Heart right ventricle (tissue), 16 donors: Measurements from ENCODE around the gene FHIT. TPM values are rescaled to one million over a fixed set of nuclear protein-coding genes. Genes with fewer than 3 reads are reported as not detected.
A peak's percentile ranks its signal among the peaks of the same experiment; 100 is the strongest.

Experiments used
- ATAC-seq, 8 donors: fragments of 200-7000 bp; cut with Tn5 transposase; one replicate each; pipeline ENCODE4 v1.9.1; 2020; ENCODE audit warnings: mild to moderate bottlenecking in 8 of 8, moderate library complexity in 8 of 8, moderate number of reproducible peaks in 1 of 8
- DNase-seq, 2 donors: peaks; one replicate each; pipeline ENCODE4 v3.0.0-alpha.2; 2020
- H3K27ac ChIP-seq, 10 donors: fragments of 200-600 bp; sonication (generic) in 2 of 10; one replicate each; pipeline versions ENCODE4 v1.5.0 to v1.8.0; 2020 to 2022; ENCODE audit warnings: mild to moderate bottlenecking in 3 of 10
- H3K27me3 ChIP-seq, 7 donors: fragments of 200-600 bp; one replicate each; pipeline ENCODE4 v1.8.0; 2021 to 2022; ENCODE audit warnings: mild to moderate bottlenecking in 2 of 7
- H3K36me3 ChIP-seq, 9 donors: fragments of 200-600 bp; sonication (generic) in 1 of 9; one replicate each; pipeline versions ENCODE4 v1.5.0 to v1.8.0; 2020 to 2022; ENCODE audit warnings: mild to moderate bottlenecking in 2 of 9
- H3K4me1 ChIP-seq, 9 donors: fragments of 200-600 bp; sonication (generic) in 1 of 9; one replicate each; pipeline versions ENCODE4 v1.5.0 to v1.8.0; 2020 to 2022; ENCODE audit warnings: mild to moderate bottlenecking in 4 of 9
- H3K4me3 ChIP-seq, 10 donors: fragments of 200-600 bp; sonication (generic) in 2 of 10; one replicate each; pipeline versions ENCODE4 v1.5.0 to v1.8.0; 2020 to 2022; ENCODE audit warnings: mild to moderate bottlenecking in 7 of 10, moderate library complexity in 2 of 10
- H3K9me3 ChIP-seq, 11 donors: fragments of 200-600 bp in 10 of 11; sonication (generic) in 2 of 11; one replicate each; pipeline versions ENCODE4 v1.5.0 to v1.8.0; 2013 to 2022; ENCODE audit warnings: mild to moderate bottlenecking in 2 of 11, control low read depth in 1 of 11, moderate library complexity in 1 of 11
- WGBS, 2 donors: extraction: QIAGEN DNeasy Blood & Tissue Kit; methylation state at CpG; one replicate each; pipeline ENCODE4 v1.1.7; 2013; ENCODE audit warnings: inconsistent platforms in 1 of 2; 5-methylcytosine and 5-hydroxymethylcytosine counted together
- intact Hi-C, 10 donors: fragments of 100-400 bp; cut with DNase I; formaldehyde crosslinking; loops; one replicate each; pipeline versions ENCODE4 v1.11.1 to v1.14.2; 2022
- polyA plus RNA-seq, 2 donors: library from polyadenylated mRNA; stranded (reverse); fragments of 200-250 nt; gene quantifications; one replicate each; pipeline ENCODE4 v1.2.3, GENCODE V29; 2013
- total RNA-seq, 10 donors: library from RNA; stranded (reverse); fragmentation: NEBNext Ultra II Directional in 3 of 10; extraction: Animal tissue kit (Norgen Biotek cat#: 25700) in 3 of 10; gene quantifications; one replicate each; pipeline versions ENCODE4 v1.2.1 to v1.2.4, GENCODE V29; 2021 to 2023
- TF ChIP-seq, protein P1 (sequence below), 9 donors: fragments of 200-600 bp; sonication (generic) in 2 of 9; IDR thresholded peaks; one replicate each; pipeline versions ENCODE4 v1.5.0 to v1.8.0; 2021 to 2022; ENCODE audit warnings: antibody characterized with exemption in 9 of 9, mild to moderate bottlenecking in 5 of 9, moderate library complexity in 1 of 9
- donor health status: Arrhythmogenic right ventricular cardiomyopathy.
- donor health status: ischemic (EF 13 %, LVEDD 7.1; RV severe dilation, severe dysfunction).
- donor health status: healthy with polysubstance abuse.
- donor health status: DM: no; HTN: yes; CAD: no.
- donor health status: DM: no; HTN: no; CAD: no.
- donor health status: ischemic (EF 25% LVEDD 6.9; RV normal size, moderate dysfunction).
- donor health status: ischemic (EF 25% LVEDD 5.7; RV mildly dilated, moderate dysfunction).
- donor health status: healthy.
- donor health status: DM: yes; HTN: yes; CAD: no.
- donor health status: Ischemic cardiomyopathy.
- donor health status: ischemic (EF 35%, LVEDD 5.7; RV mildly dilated, moderate dysfunction).
- donor health status: nonischemic (EF 11% LVEDD 7.7; RV severe dilation, severe dysfunction).
- donor health status: DM: yes; HTN: yes; CAD: no.
- donor health status: PGD.
- donor health status: ischemic (EF 29% LVEDD 5.4; RV normal size, mild dysfunction).
- donor health status: nonischemic (EF 23%, LVEDD 6.1; RV moderate dilation, normal function).

The FHIT gene
- total and polyA plus RNA-seq, 12 donors, result 4.7 to 25.5 (median 18.3) TPM

- Histone ChIP-seq H3K27ac (no peak overlapping the region), H3K36me3 (no peaks in the 10 kb centered on the region), H3K9me3 (peaks cover 0 to 6% (median 0%) of the 10 kb centered on the region in 11 donors), H3K4me3 (no peak overlapping the region), H3K4me1 (peaks cover 0 to 33% (median 4%) of the 10 kb centered on the region in 9 donors), H3K27me3 (no peaks in the 10 kb centered on the region)
- ATAC-seq, result peak in 7 of 8 donors; percentile 38 to 90 (median 83)
- TF ChIP-seq, protein P1, sequence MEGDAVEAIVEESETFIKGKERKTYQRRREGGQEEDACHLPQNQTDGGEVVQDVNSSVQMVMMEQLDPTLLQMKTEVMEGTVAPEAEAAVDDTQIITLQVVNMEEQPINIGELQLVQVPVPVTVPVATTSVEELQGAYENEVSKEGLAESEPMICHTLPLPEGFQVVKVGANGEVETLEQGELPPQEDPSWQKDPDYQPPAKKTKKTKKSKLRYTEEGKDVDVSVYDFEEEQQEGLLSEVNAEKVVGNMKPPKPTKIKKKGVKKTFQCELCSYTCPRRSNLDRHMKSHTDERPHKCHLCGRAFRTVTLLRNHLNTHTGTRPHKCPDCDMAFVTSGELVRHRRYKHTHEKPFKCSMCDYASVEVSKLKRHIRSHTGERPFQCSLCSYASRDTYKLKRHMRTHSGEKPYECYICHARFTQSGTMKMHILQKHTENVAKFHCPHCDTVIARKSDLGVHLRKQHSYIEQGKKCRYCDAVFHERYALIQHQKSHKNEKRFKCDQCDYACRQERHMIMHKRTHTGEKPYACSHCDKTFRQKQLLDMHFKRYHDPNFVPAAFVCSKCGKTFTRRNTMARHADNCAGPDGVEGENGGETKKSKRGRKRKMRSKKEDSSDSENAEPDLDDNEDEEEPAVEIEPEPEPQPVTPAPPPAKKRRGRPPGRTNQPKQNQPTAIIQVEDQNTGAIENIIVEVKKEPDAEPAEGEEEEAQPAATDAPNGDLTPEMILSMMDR (IDR thresholded peaks at IDR 0.05), result no peak
- WGBS, 2 donors, result 53 to 61% methylated on average over 2 of the region's 2 CpGs
- intact Hi-C loops, result no loop called here
- DNase-seq, result no peak
These were observed 1419.9 kb downstream of the FHIT start for GRCh38 chr3:59831394-59831793.

DNA sequence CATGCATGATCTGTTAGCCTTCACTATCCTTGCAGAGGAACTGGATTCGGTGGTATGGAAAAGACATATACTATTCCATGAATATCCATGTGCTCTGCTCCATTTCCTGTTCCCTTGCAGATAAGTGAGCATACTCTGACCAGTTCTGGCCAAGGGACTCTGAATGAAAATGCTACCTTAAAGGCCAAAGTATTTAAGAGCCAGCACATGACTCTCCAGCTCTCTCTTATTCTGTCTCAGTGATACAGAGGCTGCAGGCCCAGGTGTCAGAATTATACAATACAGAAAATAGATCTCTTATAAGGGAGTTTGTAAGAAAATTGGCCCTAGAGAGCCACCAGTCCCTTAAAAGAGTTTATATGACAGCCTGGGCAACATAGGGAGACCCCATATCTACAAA, 1421.7 kb downstream of the FHIT start:
- TF ChIP-seq, protein P1 (IDR thresholded peaks at IDR 0.05), result no peak
- H3K9me3 ChIP-seq, result peaks cover 0 to 6% (median 0%) of the 10 kb centered on the region in 11 donors
- intact Hi-C loops, result loop anchor here in 1 of 10 donors (10.0 kb wide), 1 partner anchor 125 kb away; no protein-coding TSS in a partner anchor
- H3K36me3 ChIP-seq, result no peaks in the 10 kb centered on the region
- peak overlapping the region in 2 of 10 donors; percentile 17 to 33 for H3K27ac ChIP-seq
- no peak for DNase-seq
- 18 to 19% methylated on average over 1 of the region's 1 CpG for WGBS, 2 donors
- peaks cover 0 to 33% (median 4%) of the 10 kb centered on the region in 9 donors for H3K4me1 ChIP-seq
- peak in 5 of 8 donors; percentile 33 to 66 (median 54) for ATAC-seq
- H3K27me3 ChIP-seq, result no peaks in the 10 kb centered on the region
- H3K4me3 ChIP-seq, result no peak overlapping the region

DNA sequence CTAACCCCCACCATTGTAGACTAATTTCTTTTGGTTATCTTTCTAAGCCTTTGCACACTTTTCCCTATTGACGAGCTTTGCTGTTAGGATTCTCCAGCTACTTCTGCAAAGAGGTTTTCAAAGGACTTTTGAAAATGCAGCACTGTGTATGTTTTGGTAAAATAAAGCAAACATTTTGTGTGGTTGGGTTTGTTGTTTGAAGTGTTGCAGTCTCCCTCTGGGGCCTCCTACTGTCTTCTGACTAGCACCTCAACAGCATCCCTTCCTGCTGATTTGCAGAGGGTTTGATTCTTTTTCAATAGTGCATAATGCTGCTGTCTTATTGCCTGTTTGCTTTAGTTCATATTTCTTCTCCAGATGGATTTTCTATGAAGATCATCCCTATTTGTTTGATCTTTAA, 1426.4 kb downstream of the FHIT start:
- no peaks in the 10 kb centered on the region for H3K27me3 ChIP-seq
- WGBS, 2 donors, result 0% methylated on average over 1 of the region's 1 CpG

GRCh38 chr3:59821274-59821673, 1430.0 kb downstream of the FHIT start:
- Histone ChIP-seq H3K27me3 (no peaks in the 10 kb centered on the region), H3K9me3 (peaks cover 0 to 9% (median 0%) of the 10 kb centered on the region in 11 donors), H3K4me1 (peaks cover 0 to 21% (median 19%) of the 10 kb centered on the region in 9 donors), H3K4me3 (no peak overlapping the region), H3K36me3 (no peaks in the 10 kb centered on the region), H3K27ac (no peak overlapping the region)
- ATAC-seq, result no peak
- intact Hi-C loops, result loop anchor here in 1 of 10 donors (10.0 kb wide), 1 partner anchor 116 kb away; no protein-coding TSS in a partner anchor
- WGBS, 2 donors, result 51 to 59% methylated on average over 1 of the region's 1 CpG
- DNase-seq, result no peak
- TF ChIP-seq, protein P1 (IDR thresholded peaks at IDR 0.05), result no peak

More for the DNA sequence above, 1426.4 kb downstream of the FHIT start:
- DNase-seq (no peak), ATAC-seq (no peak)
- Histone ChIP-seq H3K9me3 (peaks cover 0 to 9% (median 0%) of the 10 kb centered on the region in 11 donors), H3K27ac (no peak overlapping the region), H3K4me1 (peaks cover 0 to 6% (median 0%) of the 10 kb centered on the region in 9 donors), H3K4me3 (no peak overlapping the region), H3K36me3 (no peaks in the 10 kb centered on the region)
- TF ChIP-seq, protein P1 (IDR thresholded peaks at IDR 0.05), result no peak
- intact Hi-C loops, result loop anchor here in 1 of 10 donors (10.0 kb wide), 1 partner anchor 120 kb away; no protein-coding TSS in a partner anchor
